RWPE2 (cell line): ENCODE measurements around the gene NAP1L4.

Source experiments
- ATAC-seq: fragments of 200-7000 bp; cut with Tn5 transposase; 3 replicates; pipeline ENCODE4 v1.9.1; 2021; ENCODE audit warnings: low read depth
- DNase-seq: peaks from one replicate; pipeline ENCODE4 v3.0.0-alpha.2; 2020; ENCODE audit warnings: low spot score
- H3K27ac ChIP-seq: fragments of 450-650 bp; 2 replicates; pipeline ENCODE4 v1.5.1; 2017; ENCODE audit warnings: mild to moderate bottlenecking; ENCODE audit not compliant: poor library complexity, severe bottlenecking
- H3K27me3 ChIP-seq: fragments of 250-450 bp; sonication (Bioruptor Pico); 2 replicates; pipeline ENCODE4 v1.5.1; 2021; ENCODE audit warnings: mild to moderate bottlenecking, moderate library complexity; ENCODE audit not compliant: insufficient read depth, poor library complexity, severe bottlenecking
- H3K36me3 ChIP-seq: fragments of 250-450 bp; sonication (Bioruptor Pico); 2 replicates; pipeline ENCODE4 v1.5.1; 2020; ENCODE audit warnings: low read depth, mild to moderate bottlenecking, moderate library complexity
- H3K4me1 ChIP-seq: fragments of 250-450 bp; sonication (Bioruptor Pico); 2 replicates; pipeline ENCODE4 v1.5.1; 2021; ENCODE audit warnings: mild to moderate bottlenecking, moderate library complexity; ENCODE audit not compliant: insufficient read depth, poor library complexity, severe bottlenecking
- H3K4me3 ChIP-seq: fragments of 250-450 bp; sonication (Bioruptor Pico); 2 replicates; pipeline ENCODE4 v1.5.1; 2021; ENCODE audit warnings: mild to moderate bottlenecking, moderate library complexity; ENCODE audit not compliant: severe bottlenecking
- H3K9me3 ChIP-seq: fragments of 250-450 bp; sonication (Bioruptor Pico); 2 replicates; pipeline ENCODE4 v1.5.1; 2021; ENCODE audit warnings: mild to moderate bottlenecking, moderate library complexity; ENCODE audit not compliant: severe bottlenecking
- TF ChIP-seq, protein P1 (sequence below): fragments of 450-650 bp; IDR thresholded peaks from one replicate; pipeline ENCODE4 v1.5.1; 2017; ENCODE audit warnings: mild to moderate bottlenecking, moderate library complexity; ENCODE audit not compliant: poor library complexity, severe bottlenecking

Gene NAP1L4

DNA sequence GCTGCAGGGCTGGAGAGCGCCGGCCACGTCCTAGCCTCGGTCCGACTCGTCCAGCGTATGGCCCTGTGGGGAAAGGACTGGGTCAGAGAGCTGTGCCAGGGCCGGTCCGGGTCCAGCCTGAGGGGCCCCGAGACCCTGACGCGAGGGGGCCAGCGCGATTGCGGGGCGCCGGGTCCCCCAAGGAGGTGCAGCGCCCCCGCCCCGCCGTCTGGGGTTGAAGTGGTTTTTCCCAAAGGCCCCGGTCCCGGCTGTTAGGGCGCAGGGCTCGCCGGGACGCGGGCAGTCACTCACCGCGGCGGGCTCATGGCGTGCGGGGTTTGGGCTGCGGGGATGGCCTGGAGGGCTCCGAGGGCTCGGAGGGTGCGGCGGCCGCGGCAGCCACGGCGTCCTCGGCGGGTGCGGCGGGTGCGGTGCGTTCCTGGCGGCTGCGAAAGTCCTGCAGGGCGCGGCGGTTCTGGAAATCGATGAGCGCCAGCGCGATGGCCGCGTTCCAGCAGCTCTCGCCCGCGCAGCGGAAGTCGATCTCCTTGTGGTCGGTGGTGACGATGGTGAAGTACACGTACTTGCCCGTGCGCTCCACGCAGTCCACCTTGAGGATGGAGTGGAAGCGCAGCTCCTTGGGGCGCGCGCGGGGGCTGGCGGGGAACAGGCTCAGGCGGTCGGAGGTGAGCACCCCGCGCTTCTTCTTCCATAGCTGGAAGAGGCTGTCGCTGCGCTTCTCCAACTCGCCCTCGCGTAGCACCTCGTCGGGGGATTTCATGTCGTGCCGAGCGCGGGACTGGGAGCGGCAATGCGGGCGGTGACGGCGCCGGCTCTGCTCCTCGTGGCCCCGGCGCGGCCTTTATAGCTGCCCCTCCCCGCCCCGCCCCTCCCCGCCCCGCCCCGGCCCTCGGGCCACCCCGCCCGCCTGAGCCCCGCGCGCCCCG is 63.3 kb downstream of the NAP1L4 start, which contains the start of gene PHLDA2:
TSS of gene PHLDA2 (minus strand) at position 816 of the 926 bp plus-strand sequence. CDS start at position 760, 56 bp downstream.
- Histone ChIP-seq H3K4me3 (peak within 1 kb of the TSS; percentile 78), H3K36me3 (peaks cover 22% of the 10 kb centered on the region), H3K27me3 (no peaks in the 10 kb centered on the region), H3K9me3 (no peaks in the 10 kb centered on the region), H3K27ac (peak within 1 kb of the TSS; percentile 93), H3K4me1 (peaks cover 18% of the 10 kb centered on the region)
- TF ChIP-seq, protein P1, sequence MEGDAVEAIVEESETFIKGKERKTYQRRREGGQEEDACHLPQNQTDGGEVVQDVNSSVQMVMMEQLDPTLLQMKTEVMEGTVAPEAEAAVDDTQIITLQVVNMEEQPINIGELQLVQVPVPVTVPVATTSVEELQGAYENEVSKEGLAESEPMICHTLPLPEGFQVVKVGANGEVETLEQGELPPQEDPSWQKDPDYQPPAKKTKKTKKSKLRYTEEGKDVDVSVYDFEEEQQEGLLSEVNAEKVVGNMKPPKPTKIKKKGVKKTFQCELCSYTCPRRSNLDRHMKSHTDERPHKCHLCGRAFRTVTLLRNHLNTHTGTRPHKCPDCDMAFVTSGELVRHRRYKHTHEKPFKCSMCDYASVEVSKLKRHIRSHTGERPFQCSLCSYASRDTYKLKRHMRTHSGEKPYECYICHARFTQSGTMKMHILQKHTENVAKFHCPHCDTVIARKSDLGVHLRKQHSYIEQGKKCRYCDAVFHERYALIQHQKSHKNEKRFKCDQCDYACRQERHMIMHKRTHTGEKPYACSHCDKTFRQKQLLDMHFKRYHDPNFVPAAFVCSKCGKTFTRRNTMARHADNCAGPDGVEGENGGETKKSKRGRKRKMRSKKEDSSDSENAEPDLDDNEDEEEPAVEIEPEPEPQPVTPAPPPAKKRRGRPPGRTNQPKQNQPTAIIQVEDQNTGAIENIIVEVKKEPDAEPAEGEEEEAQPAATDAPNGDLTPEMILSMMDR = no peak
- peak; percentile 79 for DNase-seq
- ATAC-seq = peak; percentile 1; the same call in 2 of the 3 replicates

- Histone ChIP-seq H3K4me1 (peaks cover 10% of the 10 kb centered on the region), H3K27ac (peak overlapping the region; percentile 93), H3K4me3 (peak overlapping the region; percentile 78), H3K9me3 (no peaks in the 10 kb centered on the region), H3K27me3 (no peaks in the 10 kb centered on the region), H3K36me3 (peaks cover 22% of the 10 kb centered on the region)
- ATAC-seq = no peak
- TF ChIP-seq, protein P1 = no peak
- peak; percentile 52 for DNase-seq
Measured at GRCh38 chr11:2927851-2928604, 64.1 kb downstream of the NAP1L4 start.

DNA sequence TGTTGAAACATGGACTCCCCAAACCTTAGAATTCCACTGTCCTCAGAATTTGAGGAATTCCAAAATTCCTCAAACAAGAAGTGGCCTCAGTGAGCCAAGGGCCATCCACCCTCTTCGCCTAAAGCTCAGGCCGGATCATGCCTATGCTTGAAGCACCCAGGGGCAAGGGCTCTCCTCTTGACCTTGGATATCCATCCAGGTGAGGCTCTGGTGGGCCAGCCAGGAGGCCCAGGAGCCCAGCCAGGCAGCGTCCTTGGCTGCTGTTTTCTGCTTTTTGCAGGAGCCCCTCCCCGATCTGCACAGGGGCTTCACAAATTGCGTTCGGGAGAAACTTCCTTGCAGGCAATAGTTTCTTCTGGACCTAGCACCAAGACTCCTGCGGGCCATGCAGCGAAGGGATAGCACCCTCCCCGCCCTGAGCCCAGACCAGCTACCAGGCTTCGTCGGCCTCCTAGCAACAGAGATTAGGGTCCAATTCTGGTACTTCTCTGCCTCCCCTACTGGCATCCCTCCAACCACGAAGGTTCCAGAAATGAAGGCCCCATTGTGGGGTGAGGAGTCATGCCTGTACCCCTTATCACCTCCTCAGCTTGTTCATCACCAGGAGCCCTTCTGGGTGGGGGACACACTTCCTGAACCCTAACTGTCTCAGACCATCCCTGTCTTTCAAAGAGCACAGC is 64.9 kb downstream of the NAP1L4 start:
- TF ChIP-seq, protein P1 = no peak
- Histone ChIP-seq H3K4me3 (peak overlapping the region; percentile 78), H3K27ac (peak overlapping the region; percentile 93), H3K27me3 (no peaks in the 10 kb centered on the region), H3K36me3 (peaks cover 22% of the 10 kb centered on the region), H3K4me1 (peaks cover 2% of the 10 kb centered on the region), H3K9me3 (no peaks in the 10 kb centered on the region)
- DNase-seq = peak; percentile 32
- ATAC-seq = no peak

DNA sequence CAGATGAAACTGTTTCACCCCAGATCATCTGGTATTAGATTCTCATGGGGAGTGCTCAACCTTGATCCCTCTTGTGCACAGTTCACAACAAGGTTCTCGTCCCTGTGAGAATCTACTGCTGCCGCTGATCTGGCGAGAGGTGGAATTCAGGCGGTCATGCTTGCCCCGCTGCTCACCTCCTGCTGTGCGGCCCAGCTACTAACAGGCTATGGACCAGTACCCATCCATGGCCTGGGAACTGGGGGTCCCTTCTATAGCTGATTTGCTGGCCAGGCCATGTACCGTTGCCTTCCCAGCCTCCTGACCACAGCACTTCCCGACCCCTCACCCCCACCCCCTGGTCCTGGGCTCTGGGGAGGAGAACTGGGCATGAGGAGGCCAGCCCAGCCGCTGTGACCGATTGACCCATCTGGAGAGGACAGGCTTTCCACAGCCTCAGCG is 65.5 kb downstream of the NAP1L4 start:
- Histone ChIP-seq H3K9me3 (no peaks in the 10 kb centered on the region), H3K27me3 (no peaks in the 10 kb centered on the region), H3K4me1 (peaks cover 2% of the 10 kb centered on the region), H3K36me3 (peaks cover 22% of the 10 kb centered on the region), H3K27ac (peak overlapping the region; percentile 93), H3K4me3 (no peak overlapping the region)
- TF ChIP-seq, protein P1 = no peak
- ATAC-seq (no peak), DNase-seq (no peak)
